ENCODE measurements around the gene EXOC3L1.

Gene EXOC3L1

DNA sequence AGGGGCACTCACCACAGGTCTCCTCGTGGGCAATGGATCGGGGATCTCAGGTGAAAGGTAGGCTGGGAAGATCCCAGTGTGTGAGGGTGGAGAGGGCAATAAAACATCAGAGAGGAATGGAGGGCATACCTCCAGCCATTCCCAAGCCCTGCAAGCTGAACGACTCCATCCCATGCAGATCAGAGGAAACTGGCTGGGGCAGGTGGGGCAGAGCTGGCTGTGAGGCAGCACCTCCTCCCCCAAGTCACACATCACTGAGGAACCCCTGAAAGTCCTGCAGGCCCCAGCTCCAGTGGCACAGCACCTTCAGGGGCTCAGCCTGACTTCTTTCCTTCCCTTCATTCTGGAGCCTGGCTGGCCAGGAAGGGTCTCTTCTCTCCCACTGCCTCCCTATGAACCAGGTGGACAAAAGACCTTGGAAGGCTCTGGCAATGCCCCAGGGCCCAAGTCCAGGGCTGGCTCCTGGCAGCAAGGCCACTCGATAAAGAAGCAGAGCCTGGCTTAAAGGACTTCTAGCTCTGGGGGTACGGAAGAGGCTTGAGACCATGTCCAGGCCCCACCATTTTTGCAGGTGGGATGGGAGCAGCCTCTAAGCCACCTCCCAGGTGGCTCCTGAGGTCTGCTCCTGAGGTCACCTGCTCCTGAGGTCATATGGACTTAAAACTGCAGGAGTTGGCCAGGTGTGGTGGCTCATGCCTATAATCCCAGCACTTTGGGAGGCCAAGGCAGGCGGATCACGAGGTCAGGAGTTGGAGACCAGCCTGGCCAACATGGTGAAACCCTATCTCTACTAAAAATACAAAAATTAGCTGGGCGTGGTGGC lies 23.5 kb upstream of the EXOC3L1 start:
- Histone ChIP-seq H3K27ac (ENCODE audit: low read length) (no peak overlapping the region), H3K4me1 (ENCODE audit: control insufficient read depth in 1 of 2, insufficient read depth in 2 of 2, low read length in 2 of 2) (peaks cover 0 to 12% of the 10 kb centered on the region in 2 donors), H3K4me3 (ENCODE audit: low read depth in 1 of 2, low read length in 2 of 2) (no peak overlapping the region), H3K9me3 (ENCODE audit: control insufficient read depth in 1 of 2, low read length in 2 of 2) (no peaks in the 10 kb centered on the region), H3K27me3 (ENCODE audit: low read depth, low read length) (no peaks in the 10 kb centered on the region), H3K36me3 (ENCODE audit: control insufficient read depth in 1 of 2, insufficient read depth in 2 of 2, low read length in 2 of 2) (peaks cover 4 to 5% of the 10 kb centered on the region in 2 donors)

DNA sequence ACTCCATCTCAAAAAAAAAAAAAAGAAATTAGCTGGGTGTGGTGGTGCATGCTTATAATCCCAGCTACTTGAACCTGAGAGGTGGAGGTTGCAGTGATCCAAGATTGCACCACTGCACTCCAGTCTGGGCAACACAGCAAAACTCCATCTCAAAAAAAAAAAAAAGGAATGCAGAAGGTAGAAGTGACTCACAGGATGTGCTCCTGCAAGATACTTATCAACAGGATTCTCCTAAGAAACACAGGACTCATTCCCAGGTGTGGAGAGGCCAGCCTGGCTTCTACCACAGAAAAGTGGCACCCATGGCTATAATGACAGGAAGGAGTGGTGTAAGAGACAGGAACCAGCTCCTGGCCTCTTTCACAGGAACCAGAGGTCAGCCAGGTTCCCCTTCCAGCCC lies 22.8 kb upstream of the EXOC3L1 start:
- H3K9me3 ChIP-seq (ENCODE audit: control insufficient read depth in 1 of 2, low read length in 2 of 2), result no peaks in the 10 kb centered on the region
- peaks cover 0 to 12% of the 10 kb centered on the region in 2 donors for H3K4me1 ChIP-seq (ENCODE audit: control insufficient read depth in 1 of 2, insufficient read depth in 2 of 2, low read length in 2 of 2)
- H3K27ac ChIP-seq (ENCODE audit: low read length), result no peak overlapping the region

DNA sequence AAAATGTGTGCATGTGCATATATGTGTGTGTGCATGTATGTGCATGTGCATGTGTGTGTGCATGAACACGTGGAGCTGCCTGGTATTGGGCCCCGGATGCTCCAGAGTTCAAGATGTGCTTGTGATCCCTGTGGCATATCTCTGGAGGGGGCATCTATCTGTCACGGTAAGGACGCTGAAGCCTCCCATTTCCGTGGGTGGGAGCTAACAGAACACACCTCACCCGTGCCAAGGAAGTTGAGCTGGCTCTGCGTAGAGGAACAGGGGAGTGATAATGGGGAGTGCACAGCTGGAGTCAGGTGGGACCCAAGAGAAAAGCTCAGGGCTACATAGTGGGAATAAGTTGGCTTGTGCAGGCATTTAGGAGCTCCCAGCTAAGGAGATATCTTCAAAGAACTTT lies 21.7 kb upstream of the EXOC3L1 start:
- H3K27ac ChIP-seq (ENCODE audit: low read length), result no peak overlapping the region
- peaks cover 0 to 4% of the 10 kb centered on the region in 2 donors for H3K4me1 ChIP-seq (ENCODE audit: control insufficient read depth in 1 of 2, insufficient read depth in 2 of 2, low read length in 2 of 2)
- peaks cover 0 to 4% of the 10 kb centered on the region in 2 donors for H3K36me3 ChIP-seq (ENCODE audit: control insufficient read depth in 1 of 2, insufficient read depth in 2 of 2, low read length in 2 of 2)
- no peak overlapping the region for H3K4me3 ChIP-seq (ENCODE audit: low read depth in 1 of 2, low read length in 2 of 2)
- H3K27me3 ChIP-seq (ENCODE audit: low read depth, low read length), result no peaks in the 10 kb centered on the region
- H3K9me3 ChIP-seq (ENCODE audit: control insufficient read depth in 1 of 2, low read length in 2 of 2), result no peaks in the 10 kb centered on the region

More for the DNA sequence above, 22.8 kb upstream of the EXOC3L1 start:
- no peak overlapping the region for H3K4me3 ChIP-seq (ENCODE audit: low read depth in 1 of 2, low read length in 2 of 2)
- peaks cover 4 to 5% of the 10 kb centered on the region in 2 donors for H3K36me3 ChIP-seq (ENCODE audit: control insufficient read depth in 1 of 2, insufficient read depth in 2 of 2, low read length in 2 of 2)
- no peaks in the 10 kb centered on the region for H3K27me3 ChIP-seq (ENCODE audit: low read depth, low read length)

DNA sequence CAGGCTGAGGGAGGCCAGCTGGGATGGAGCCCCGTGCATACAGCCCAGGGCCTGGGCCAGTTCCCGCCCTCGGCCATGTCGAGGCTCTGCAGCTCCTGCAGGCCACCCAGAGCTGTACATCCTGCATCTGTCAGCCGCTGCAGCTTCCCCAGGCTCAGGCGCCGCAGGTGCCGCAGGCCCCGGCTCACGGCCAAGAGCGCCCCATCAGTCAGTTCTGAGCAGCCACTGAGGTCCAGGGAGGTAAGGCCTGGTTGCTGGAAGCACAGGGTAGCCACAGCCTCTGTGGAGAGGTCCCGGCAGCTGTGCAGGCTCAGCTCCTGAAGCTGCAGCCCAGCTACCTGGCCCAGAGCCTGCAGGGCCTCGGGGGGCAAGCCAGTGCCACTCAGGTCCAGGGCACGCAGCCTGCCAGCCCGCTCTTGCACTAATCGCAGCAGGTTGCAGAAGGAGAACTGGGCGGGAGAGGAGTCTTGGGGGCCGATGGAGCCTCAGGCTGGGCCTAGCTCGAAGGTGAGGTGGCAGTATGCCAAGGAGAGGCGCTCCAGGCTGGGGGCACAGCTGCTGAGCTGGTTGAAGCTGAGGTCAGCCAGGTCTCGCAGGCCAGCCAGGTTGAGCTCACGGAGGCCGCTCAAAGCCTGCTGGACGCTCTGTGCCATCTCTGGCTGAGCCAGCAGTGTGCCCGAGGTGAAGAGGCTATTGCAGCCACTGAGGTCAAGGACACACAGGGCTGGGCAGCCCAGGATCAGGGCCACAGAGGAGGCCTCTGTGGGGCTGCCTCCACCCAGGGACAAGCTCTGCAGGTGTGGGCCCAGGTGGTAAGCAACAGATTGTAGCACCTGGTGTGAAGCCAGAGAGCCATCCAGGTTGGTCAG lies 20.4 kb upstream of the EXOC3L1 start:
- no peak overlapping the region for H3K27ac ChIP-seq (ENCODE audit: low read length)
- H3K9me3 ChIP-seq (ENCODE audit: control insufficient read depth in 1 of 2, low read length in 2 of 2), result no peaks in the 10 kb centered on the region
- no peaks in the 10 kb centered on the region for H3K27me3 ChIP-seq (ENCODE audit: low read depth, low read length)
- peaks cover 0 to 4% of the 10 kb centered on the region in 2 donors for H3K36me3 ChIP-seq (ENCODE audit: control insufficient read depth in 1 of 2, insufficient read depth in 2 of 2, low read length in 2 of 2)
- H3K4me3 ChIP-seq (ENCODE audit: low read depth in 1 of 2, low read length in 2 of 2), result no peak overlapping the region
- no peaks in the 10 kb centered on the region for H3K4me1 ChIP-seq (ENCODE audit: control insufficient read depth in 1 of 2, insufficient read depth in 2 of 2, low read length in 2 of 2)

DNA sequence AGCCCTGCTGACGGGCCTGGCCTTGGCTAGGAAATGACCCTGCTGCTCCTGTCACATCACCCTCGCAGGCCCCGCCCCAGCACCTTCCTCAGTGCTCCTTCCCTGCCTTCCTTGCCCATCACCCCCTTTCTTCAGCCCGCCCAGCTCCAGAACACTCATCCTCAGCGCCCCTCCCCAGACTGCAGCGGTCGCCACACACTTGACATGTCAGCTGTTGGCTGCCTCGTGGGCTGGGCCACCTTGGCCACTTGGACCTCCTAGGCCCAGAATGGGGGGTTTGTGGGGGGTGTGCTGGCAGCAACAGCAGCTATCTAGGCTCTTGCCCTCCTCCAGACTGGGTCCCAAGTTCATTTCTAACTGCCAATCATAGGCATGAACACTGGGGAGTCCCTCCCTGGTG lies 19.6 kb upstream of the EXOC3L1 start:
- H3K9me3 ChIP-seq (ENCODE audit: control insufficient read depth in 1 of 2, low read length in 2 of 2), result no peaks in the 10 kb centered on the region
- H3K27ac ChIP-seq (ENCODE audit: low read length), result no peak overlapping the region
- H3K4me3 ChIP-seq (ENCODE audit: low read depth in 1 of 2, low read length in 2 of 2), result no peak overlapping the region
- no peaks in the 10 kb centered on the region for H3K4me1 ChIP-seq (ENCODE audit: control insufficient read depth in 1 of 2, insufficient read depth in 2 of 2, low read length in 2 of 2)
- peaks cover 0 to 4% of the 10 kb centered on the region in 2 donors for H3K36me3 ChIP-seq (ENCODE audit: control insufficient read depth in 1 of 2, insufficient read depth in 2 of 2, low read length in 2 of 2)
- H3K27me3 ChIP-seq (ENCODE audit: low read depth, low read length), result no peaks in the 10 kb centered on the region

DNA sequence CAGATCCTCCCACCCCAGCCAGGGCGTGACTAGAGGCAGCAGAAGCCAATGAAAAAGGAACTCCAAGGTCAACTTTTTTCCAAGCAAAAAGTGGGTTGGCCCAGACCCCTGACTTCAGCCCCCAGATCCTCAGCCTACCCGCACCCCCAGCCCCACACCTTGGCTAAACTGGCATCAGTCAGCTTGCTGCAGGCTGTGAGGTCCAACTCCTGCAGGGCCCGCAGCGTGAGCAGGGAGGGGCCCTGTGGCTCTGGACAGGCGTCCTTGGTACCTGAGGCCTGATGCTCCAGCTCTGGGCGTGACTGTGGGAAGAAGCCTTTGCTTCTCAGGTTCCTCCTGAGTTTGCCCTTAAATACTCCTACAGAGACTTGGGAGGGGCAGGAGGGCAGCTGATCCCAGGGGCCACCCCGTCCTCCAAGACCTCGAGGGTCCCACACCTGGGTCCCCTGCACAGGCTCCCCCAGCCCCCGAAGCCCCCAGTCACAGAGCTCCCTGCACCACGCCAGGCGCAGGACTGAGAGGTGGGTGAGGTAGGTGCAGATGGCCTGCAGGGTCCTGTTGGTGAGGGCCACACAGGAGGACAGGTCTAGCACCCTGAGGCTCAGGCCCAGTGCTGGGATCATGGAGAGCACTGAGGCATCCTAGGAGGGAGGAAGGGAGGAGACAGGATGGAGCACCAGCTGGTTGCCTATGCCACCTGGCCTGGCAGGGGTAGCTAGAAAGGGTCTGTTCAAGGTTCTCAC lies 18.4 kb upstream of the EXOC3L1 start:
- H3K36me3 ChIP-seq (ENCODE audit: control insufficient read depth in 1 of 2, insufficient read depth in 2 of 2, low read length in 2 of 2), result peaks cover 0 to 4% of the 10 kb centered on the region in 2 donors
- H3K27me3 ChIP-seq (ENCODE audit: low read depth, low read length), result no peaks in the 10 kb centered on the region
- H3K4me1 ChIP-seq (ENCODE audit: control insufficient read depth in 1 of 2, insufficient read depth in 2 of 2, low read length in 2 of 2), result no peaks in the 10 kb centered on the region
- H3K4me3 ChIP-seq (ENCODE audit: low read depth in 1 of 2, low read length in 2 of 2), result no peak overlapping the region
- H3K9me3 ChIP-seq (ENCODE audit: control insufficient read depth in 1 of 2, low read length in 2 of 2), result no peaks in the 10 kb centered on the region
- no peak overlapping the region for H3K27ac ChIP-seq (ENCODE audit: low read length)

DNA sequence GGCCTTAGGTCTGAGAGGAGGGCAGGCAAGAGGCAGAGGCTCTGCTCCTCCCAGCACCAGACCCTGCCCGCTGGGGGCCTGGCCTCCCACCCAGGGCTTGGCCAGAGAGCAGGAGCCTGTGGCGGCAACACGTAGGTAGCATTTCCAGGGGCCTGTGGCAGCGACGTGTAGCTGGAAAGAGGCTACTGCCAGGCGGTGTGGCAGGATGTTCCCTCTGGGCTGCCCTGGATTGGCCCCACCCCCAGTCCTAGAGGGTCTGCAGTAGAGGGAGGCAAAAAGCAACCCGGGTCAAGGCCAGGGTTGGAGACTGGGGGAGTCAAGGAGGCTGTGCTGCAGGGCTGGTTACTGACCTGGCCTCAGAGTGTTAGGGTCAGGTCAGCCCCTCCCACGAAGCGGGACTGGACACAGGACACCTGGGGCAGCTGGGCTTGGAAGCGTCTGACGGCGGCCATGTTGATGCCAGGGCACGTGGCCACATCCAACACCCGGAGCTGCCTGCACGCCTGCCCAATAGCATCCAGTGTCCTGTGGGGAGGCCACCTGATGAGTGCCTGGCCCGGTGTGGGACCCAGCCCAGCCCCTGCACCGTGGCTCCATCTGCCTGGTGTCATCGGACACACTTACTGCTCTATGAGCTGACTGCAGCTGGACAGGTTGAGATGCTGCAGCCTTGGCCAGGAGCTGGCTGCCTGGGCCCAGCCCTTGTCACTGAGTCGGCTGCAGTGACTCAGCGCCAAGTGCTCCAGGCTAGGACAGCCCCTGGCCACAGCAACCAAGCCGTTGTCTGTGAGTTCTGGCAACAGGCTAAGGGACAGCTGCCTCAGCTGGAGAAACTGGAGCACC lies 17.5 kb upstream of the EXOC3L1 start:
- H3K27me3 ChIP-seq (ENCODE audit: low read depth, low read length), result no peaks in the 10 kb centered on the region
- H3K4me1 ChIP-seq (ENCODE audit: control insufficient read depth in 1 of 2, insufficient read depth in 2 of 2, low read length in 2 of 2), result no peaks in the 10 kb centered on the region
- H3K27ac ChIP-seq (ENCODE audit: low read length), result no peak overlapping the region
- H3K36me3 ChIP-seq (ENCODE audit: control insufficient read depth in 1 of 2, insufficient read depth in 2 of 2, low read length in 2 of 2), result peaks cover 4% of the 10 kb centered on the region in 2 donors
- no peak overlapping the region for H3K4me3 ChIP-seq (ENCODE audit: low read depth in 1 of 2, low read length in 2 of 2)
- no peaks in the 10 kb centered on the region for H3K9me3 ChIP-seq (ENCODE audit: control insufficient read depth in 1 of 2, low read length in 2 of 2)

DNA sequence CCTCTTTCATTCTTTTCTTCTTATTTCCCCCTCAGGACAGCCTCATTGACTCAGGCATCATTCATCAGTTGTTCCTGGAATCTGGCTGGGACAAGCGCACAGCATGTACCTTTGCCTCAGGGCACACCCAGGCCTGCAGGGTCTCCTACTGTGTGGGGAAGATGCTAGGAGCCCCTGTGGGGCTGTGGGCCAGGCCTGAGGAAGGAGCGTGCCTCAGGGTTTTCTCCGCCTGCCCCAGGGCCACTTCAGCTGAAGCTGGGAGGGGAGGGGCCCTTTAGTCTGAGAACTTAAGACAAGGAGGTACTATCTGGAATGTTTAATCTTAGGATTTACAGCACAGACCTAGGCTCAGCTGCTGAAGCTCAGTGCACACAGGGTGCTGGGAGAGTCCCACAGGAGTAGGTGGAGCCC lies 16.9 kb upstream of the EXOC3L1 start:
- H3K27ac ChIP-seq (ENCODE audit: low read length), result no peak overlapping the region

DNA sequence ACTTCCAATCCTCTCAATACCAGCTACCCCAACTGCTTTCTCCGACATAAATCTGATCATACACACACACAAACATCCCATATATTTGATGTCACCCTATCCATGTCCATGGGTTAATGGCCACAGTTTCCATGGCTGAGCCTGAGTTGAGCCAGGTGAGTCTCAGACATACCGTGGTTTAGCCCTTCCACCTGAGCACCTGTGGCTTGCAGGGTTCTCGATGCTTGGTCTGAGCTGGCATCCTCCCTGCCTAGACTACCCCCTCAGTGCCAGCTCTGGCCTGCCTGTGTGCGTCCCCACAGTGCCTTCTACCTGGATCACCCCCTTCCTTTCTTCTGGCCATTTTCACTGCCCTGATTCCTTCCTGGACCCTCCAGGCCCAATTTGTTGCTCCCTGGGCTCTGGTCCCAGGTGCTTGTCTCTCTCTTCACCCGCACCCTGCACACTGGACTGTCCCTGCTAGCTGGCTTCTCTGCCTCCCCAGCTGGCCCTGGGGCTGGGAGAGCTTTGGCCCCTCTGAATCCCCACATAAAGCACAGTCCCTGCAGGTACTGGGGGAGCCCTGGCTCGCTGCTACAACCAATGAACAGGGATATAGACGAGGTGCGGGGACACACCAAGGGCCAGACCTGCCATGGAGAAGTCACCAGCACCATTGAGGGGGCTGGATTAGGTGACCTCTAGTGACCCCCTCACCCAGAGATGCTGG lies 16.3 kb upstream of the EXOC3L1 start:
- Histone ChIP-seq H3K4me1 (ENCODE audit: control insufficient read depth in 1 of 2, insufficient read depth in 2 of 2, low read length in 2 of 2) (no peaks in the 10 kb centered on the region), H3K9me3 (ENCODE audit: control insufficient read depth in 1 of 2, low read length in 2 of 2) (no peaks in the 10 kb centered on the region), H3K36me3 (ENCODE audit: control insufficient read depth in 1 of 2, insufficient read depth in 2 of 2, low read length in 2 of 2) (peaks cover 4 to 9% of the 10 kb centered on the region in 2 donors), H3K27me3 (ENCODE audit: low read depth, low read length) (no peaks in the 10 kb centered on the region), H3K27ac (ENCODE audit: low read length) (no peak overlapping the region), H3K4me3 (ENCODE audit: low read depth in 1 of 2, low read length in 2 of 2) (no peak overlapping the region)

More for the DNA sequence above, 16.9 kb upstream of the EXOC3L1 start:
- H3K36me3 ChIP-seq (ENCODE audit: control insufficient read depth in 1 of 2, insufficient read depth in 2 of 2, low read length in 2 of 2), result peaks cover 4 to 9% of the 10 kb centered on the region in 2 donors
- no peaks in the 10 kb centered on the region for H3K9me3 ChIP-seq (ENCODE audit: control insufficient read depth in 1 of 2, low read length in 2 of 2)
- no peaks in the 10 kb centered on the region for H3K27me3 ChIP-seq (ENCODE audit: low read depth, low read length)
- H3K4me1 ChIP-seq (ENCODE audit: control insufficient read depth in 1 of 2, insufficient read depth in 2 of 2, low read length in 2 of 2), result no peaks in the 10 kb centered on the region
- H3K4me3 ChIP-seq (ENCODE audit: low read depth in 1 of 2, low read length in 2 of 2), result no peak overlapping the region

DNA sequence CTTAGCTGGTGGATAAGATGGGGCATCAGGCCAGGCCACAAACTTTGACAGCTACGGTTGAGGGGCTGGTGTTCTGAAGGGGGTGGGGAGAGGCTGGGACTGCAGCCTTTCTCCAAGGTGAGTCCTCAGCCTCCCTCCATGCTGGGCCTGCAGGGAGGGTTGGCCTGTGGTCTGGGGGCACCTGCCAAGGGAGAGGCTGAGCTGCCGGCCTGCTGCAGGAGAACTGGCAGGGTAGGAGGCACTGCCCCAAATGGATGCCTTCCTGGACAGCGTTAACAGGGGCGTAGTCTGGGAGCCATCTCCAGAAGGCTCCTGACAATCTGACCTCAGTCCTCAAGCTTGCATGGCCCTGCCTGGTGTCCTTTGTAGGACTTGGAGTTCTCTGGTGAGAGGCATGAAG lies 14.1 kb upstream of the EXOC3L1 start:
- Histone ChIP-seq H3K9me3 (ENCODE audit: control insufficient read depth in 1 of 2, low read length in 2 of 2) (no peaks in the 10 kb centered on the region), H3K27ac (ENCODE audit: low read length) (no peak overlapping the region), H3K36me3 (ENCODE audit: control insufficient read depth in 1 of 2, insufficient read depth in 2 of 2, low read length in 2 of 2) (peaks cover 0 to 9% of the 10 kb centered on the region in 2 donors), H3K4me1 (ENCODE audit: control insufficient read depth in 1 of 2, insufficient read depth in 2 of 2, low read length in 2 of 2) (peaks cover 0 to 2% of the 10 kb centered on the region in 2 donors), H3K4me3 (ENCODE audit: low read depth in 1 of 2, low read length in 2 of 2) (no peak overlapping the region), H3K27me3 (ENCODE audit: low read depth, low read length) (no peaks in the 10 kb centered on the region)

Measured in muscle layer of duodenum (tissue), 2 donors.